Right atrium auricular region (tissue), 2 donors: ENCODE results near the gene CD300A. TPM values are rescaled to one million over a fixed set of nuclear protein-coding genes. Genes with fewer than 3 reads are reported as not detected.
A peak's percentile ranks its signal among the peaks of the same experiment; 100 is the strongest.

Source experiments
- DNase-seq: peaks from one replicate; pipeline ENCODE4 v3.0.0-alpha.2; 2019; ENCODE audit warnings: low spot score
- H3K27ac ChIP-seq, 2 donors: fragments of 200-600 bp; sonication (generic); 1 replicate in 1 of 2; 2 replicates in 1 of 2; pipeline ENCODE4 v1.5.1; 2016 to 2019
- H3K27me3 ChIP-seq, 2 donors: fragments of 200-600 bp; sonication (generic); one replicate each; pipeline versions ENCODE4 v1.5.1 to v1.6.0; 2017 to 2019
- H3K36me3 ChIP-seq: fragments of 200-600 bp; sonication (generic); one replicate; pipeline ENCODE4 v1.5.1; 2016
- H3K4me1 ChIP-seq, 2 donors: fragments of 200-600 bp; sonication (generic); one replicate each; pipeline versions ENCODE4 v1.5.1 to v1.6.0; 2017 to 2019
- H3K4me3 ChIP-seq, 2 donors: fragments of 200-600 bp; sonication (generic); 1 replicate in 1 of 2; 2 replicates in 1 of 2; pipeline ENCODE4 v1.5.1; 2017 to 2019; ENCODE audit warnings: mild to moderate bottlenecking in 1 of 2, moderate library complexity in 1 of 2
- H3K9me3 ChIP-seq, 2 donors: fragments of 200-600 bp; sonication (generic); one replicate each; pipeline ENCODE4 v1.5.1; 2019
- total RNA-seq, 2 donors: library from RNA; depleted of rRNA; stranded (reverse); fragments of >200 nt; gene quantifications; one replicate each; pipeline ENCODE4 v1.1.0, GENCODE V29; 2016
- TF ChIP-seq, protein P1 (sequence below), 2 donors: fragments of 200-600 bp; sonication (generic); IDR thresholded peaks; one replicate each; pipeline ENCODE4 v1.5.1; 2019; ENCODE audit warnings: antibody characterized with exemption in 2 of 2

CD300A gene
- total RNA-seq, 2 donors from 2014 or later, result 2.0 to 7.8 TPM

DNA sequence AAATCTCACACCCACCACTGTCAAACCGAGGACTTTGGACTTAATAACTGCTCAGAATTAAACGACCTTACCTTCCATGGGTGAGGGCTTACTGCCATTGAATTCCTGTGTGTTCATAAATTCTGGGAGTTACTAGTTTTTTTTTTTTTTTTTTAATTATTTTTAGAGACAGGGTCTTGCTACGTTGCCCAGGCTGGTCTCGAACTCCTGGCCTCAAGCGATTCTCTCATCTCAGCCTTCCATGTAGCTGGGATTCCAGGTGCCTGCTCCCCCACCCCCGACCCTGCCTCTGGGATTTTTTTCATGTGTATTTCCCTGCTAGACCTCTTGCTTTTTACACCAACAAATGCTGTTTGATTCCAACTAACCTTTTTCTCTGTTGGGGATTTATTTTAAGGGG lies 14.9 kb upstream of the CD300A start:
- Histone ChIP-seq H3K36me3 (no peaks in the 10 kb centered on the region), H3K9me3 (no peaks in the 10 kb centered on the region), H3K27me3 (no peaks in the 10 kb centered on the region), H3K4me1 (peaks cover 0 to 46% of the 10 kb centered on the region in 2 donors), H3K4me3 (no peak overlapping the region), H3K27ac (peak overlapping the region; percentile 82 to 88)
- TF ChIP-seq, protein P1, sequence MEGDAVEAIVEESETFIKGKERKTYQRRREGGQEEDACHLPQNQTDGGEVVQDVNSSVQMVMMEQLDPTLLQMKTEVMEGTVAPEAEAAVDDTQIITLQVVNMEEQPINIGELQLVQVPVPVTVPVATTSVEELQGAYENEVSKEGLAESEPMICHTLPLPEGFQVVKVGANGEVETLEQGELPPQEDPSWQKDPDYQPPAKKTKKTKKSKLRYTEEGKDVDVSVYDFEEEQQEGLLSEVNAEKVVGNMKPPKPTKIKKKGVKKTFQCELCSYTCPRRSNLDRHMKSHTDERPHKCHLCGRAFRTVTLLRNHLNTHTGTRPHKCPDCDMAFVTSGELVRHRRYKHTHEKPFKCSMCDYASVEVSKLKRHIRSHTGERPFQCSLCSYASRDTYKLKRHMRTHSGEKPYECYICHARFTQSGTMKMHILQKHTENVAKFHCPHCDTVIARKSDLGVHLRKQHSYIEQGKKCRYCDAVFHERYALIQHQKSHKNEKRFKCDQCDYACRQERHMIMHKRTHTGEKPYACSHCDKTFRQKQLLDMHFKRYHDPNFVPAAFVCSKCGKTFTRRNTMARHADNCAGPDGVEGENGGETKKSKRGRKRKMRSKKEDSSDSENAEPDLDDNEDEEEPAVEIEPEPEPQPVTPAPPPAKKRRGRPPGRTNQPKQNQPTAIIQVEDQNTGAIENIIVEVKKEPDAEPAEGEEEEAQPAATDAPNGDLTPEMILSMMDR (IDR thresholded peaks at IDR 0.05), result no peak
- DNase-seq, result no peak

DNA sequence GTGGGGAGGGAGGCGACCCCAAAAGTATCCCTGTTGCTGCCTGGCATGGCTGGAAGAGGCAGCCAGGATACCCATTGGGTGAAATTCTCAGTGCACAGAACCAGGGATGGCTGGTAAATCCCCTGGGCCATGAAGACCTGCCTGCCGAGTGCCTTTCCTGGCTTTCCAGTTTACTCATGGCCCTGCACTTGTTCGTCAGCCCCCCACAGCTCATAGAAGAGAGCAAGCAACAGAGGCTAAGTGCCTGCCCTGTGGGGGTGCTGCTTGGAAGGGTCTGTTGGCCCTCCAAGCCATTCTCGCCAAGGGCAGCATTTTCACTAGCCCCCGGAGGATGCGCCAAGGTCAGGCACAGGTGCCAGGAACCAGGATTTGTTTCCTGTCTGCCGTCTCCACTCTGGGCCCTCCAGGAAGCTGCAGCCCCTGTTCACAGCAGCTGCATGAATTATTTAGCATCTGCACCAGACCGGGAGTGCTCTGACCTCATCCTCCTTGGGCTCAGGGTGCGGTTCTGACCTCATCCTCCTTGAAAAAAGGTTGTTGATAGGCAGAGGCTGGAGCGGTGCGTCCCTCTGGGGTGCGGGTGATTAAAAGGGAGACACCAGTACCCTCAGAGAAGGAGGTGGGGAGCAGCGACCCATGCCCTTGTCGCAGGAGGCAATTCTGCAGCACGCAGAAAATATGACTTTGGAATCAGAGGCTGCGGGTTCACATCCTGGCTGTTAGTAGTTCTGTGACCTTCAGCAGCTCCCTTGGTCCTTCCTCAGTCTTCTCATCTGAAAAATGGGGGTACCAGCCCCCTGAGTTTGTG lies 14.2 kb upstream of the CD300A start:
- peaks cover 0 to 43% of the 10 kb centered on the region in 2 donors for H3K4me1 ChIP-seq
- H3K9me3 ChIP-seq, result no peaks in the 10 kb centered on the region
- H3K27ac ChIP-seq, result peak overlapping the region; percentile 82 to 88
- H3K36me3 ChIP-seq, result no peaks in the 10 kb centered on the region
- TF ChIP-seq, protein P1 (IDR thresholded peaks at IDR 0.05), result no peak
- peak; percentile 58 for DNase-seq
- no peak overlapping the region for H3K4me3 ChIP-seq
- no peaks in the 10 kb centered on the region for H3K27me3 ChIP-seq

DNA sequence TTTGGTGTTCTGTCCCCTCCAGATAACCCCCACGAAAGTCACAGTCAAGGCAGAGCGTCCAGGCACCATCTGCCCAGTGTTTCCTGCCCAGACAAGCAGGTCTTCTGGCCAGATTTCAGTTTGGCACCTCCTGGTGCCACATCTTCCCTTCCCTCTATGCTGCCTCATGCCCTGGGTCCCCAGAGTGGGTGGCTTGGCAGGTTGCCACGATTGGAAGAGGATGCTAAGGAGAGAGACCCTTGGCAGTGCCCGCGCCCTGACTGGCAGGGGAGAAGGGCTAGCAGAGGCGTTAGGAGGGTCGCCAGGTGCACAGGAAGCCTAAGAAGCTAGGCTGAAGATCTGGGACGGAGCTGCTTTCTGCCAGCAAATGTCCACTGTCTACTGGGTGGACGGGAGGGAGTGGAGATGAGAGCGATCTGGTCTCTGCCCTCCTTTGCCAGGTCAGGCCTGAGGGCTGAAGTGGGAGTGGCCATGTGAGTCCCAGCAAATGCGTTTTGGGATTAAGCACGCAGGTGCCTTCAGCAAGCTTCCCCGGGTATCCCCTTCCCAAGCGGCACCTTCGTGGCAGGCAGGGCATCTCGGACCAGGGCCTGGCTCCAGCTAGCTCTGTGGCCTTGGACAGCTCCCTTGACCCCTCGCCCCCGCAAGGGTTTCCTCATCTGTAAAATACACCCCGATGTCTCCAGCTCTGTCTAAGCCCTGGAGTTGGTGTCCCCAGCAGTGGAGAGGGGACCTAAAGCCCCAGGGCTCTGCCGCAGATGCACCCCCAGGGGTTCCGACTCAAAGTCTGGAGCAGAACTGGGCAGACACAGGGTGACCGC lies 13.4 kb upstream of the CD300A start:
- Histone ChIP-seq H3K4me3 (peak overlapping the region; percentile 28 to 53), H3K36me3 (no peaks in the 10 kb centered on the region), H3K27me3 (no peaks in the 10 kb centered on the region), H3K27ac (peak overlapping the region; percentile 82 to 88), H3K4me1 (peaks cover 0 to 47% of the 10 kb centered on the region in 2 donors), H3K9me3 (no peaks in the 10 kb centered on the region)
- DNase-seq, result peak; percentile 59
- TF ChIP-seq, protein P1 (IDR thresholded peaks at IDR 0.05), result no peak

DNA sequence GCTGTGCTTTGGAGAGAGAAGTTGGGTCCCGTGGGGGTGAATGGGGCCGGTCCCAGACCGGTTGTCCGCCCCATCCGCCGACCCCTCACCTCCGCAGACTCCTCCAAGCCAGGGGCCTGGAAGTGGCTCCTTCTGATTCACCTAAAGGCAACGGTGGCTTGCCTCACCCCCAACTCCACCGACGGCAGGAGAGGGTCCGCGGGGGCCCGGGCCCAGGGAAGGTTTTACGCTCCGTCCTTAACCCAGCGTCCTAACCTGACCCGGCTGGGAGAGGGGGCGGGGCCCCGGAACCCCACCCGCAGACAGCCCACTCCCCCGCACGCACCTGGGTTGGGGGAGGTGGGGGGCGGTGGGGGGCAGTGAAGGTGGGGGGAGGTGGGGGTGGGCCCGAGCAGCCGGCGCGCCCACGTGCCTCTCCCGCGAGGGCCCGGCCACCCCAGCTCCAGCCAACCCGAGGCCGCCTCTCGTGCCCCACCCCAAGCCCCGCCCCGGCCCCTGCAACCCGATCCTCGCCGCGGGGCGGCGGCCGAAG lies 12.7 kb upstream of the CD300A start:
- peak overlapping the region; percentile 82 to 88 for H3K27ac ChIP-seq
- H3K9me3 ChIP-seq, result no peaks in the 10 kb centered on the region
- H3K4me3 ChIP-seq, result peak overlapping the region; percentile 28 to 53
- no peaks in the 10 kb centered on the region for H3K36me3 ChIP-seq
- TF ChIP-seq, protein P1 (IDR thresholded peaks at IDR 0.05), result no peak
- peaks cover 0 to 48% of the 10 kb centered on the region in 2 donors for H3K4me1 ChIP-seq
- no peak for DNase-seq
- no peaks in the 10 kb centered on the region for H3K27me3 ChIP-seq

DNA sequence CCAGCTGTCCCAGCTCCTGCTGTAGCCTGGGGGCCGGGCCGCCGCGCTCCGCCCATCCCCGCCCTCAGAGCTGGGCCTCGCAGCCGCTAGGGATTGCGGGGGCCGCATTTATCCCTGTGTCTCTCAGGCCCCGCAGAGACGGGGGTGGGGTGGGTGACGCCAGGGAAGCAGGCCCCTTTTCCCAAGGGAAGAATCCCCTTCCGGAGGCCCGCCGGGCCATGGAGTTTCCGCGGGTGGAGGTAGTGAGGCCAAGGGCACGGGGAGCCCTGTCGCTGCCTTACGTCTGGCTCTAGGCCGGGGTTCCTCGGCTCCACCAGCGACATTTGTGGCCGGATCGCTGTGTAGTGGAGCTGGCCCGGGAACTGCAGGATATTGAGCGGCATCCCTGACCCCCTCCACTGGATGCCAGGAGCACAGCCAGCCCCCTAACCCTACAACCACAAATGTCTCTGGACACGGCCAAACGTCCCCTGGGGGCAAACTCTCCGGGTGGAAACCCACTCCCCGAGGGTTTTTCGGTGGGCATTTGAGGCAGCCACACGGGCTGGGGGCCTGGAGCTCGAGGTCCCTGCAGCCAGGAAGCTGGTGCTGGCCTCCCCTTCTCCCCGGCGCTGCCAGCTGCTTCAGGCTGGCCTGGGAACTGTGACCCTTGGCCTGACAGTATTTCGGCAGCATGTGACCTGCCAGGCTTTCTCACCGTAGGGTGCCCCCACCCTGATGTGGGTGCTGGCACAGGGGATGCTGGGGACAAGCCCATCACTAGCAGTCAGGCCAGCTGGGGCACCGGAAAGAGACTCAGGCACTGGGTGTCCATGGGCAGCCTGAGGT lies 12.0 kb upstream of the CD300A start:
- Histone ChIP-seq H3K27ac (peak overlapping the region; percentile 82 to 88), H3K9me3 (no peaks in the 10 kb centered on the region), H3K4me3 (peak overlapping the region in 1 of 2 donors; percentile 53), H3K4me1 (peaks cover 0 to 48% of the 10 kb centered on the region in 2 donors), H3K36me3 (no peaks in the 10 kb centered on the region), H3K27me3 (no peaks in the 10 kb centered on the region)
- TF ChIP-seq, protein P1 (IDR thresholded peaks at IDR 0.05), result peak in 1 of 2 donors; percentile 44
- DNase-seq, result peak; percentile 88
